Hippocampal formation (tissue), 2 donors: ENCODE results near the gene HDAC6.
"Not testable (repeated sequence)": the region's sequence is repeated elsewhere in the genome, so short reads cannot be mapped to it uniquely, and the experiment has no call there.

Experiments used
- DNase-seq, 2 donors: peaks; one replicate each; lab custom pipeline; 2025; lab: John Stamatoyannopoulos, UW

HDAC6 gene

GRCh38 chrX:48824066-48824465 lies 22.2 kb downstream of the HDAC6 start:
- no peak for DNase-seq

GRCh38 chrX:48826135-48826875 lies 24.4 kb downstream of the HDAC6 start, which contains the start of gene ERAS:
Gene ERAS (plus strand): TSS chrX:48826513. CDS start chrX:48829124, 2,611 bp downstream.
- no peak for DNase-seq

GRCh38 chrX:48826876-48827653 lies 25.2 kb downstream of the HDAC6 start:
- DNase-seq = no peak

- no peak for DNase-seq
Measured at GRCh38 chrX:48827654-48827968, 25.7 kb downstream of the HDAC6 start.

- no peak for DNase-seq
Measured at GRCh38 chrX:48829016-48829735, 27.3 kb downstream of the HDAC6 start.

GRCh38 chrX:48831136-48831908 lies 29.5 kb downstream of the HDAC6 start:
- DNase-seq = no peak

- DNase-seq = no peak
Measured at GRCh38 chrX:48831909-48832291, 30.0 kb downstream of the HDAC6 start.

- no peak for DNase-seq
Measured at GRCh38 chrX:48833542-48834138, 31.8 kb downstream of the HDAC6 start.

GRCh38 chrX:48834383-48834709 lies 32.5 kb downstream of the HDAC6 start:
- DNase-seq = peak in 1 of 2 donors; percentile 2

GRCh38 chrX:48835524-48836329 lies 33.9 kb downstream of the HDAC6 start, which contains the start of gene PCSK1N:
Gene PCSK1N (minus strand): TSS chrX:48835610. CDS start chrX:48835532, 78 bp downstream.
- DNase-seq = no peak

- no peak for DNase-seq
Measured at GRCh38 chrX:48839686-48840085, 37.8 kb downstream of the HDAC6 start.

- no peak for DNase-seq
Measured at GRCh38 chrX:48848847-48849246, 47.0 kb downstream of the HDAC6 start.

GRCh38 chrX:48852857-48853256 lies 51.0 kb downstream of the HDAC6 start:
- DNase-seq = no peak

- DNase-seq = not testable (repeated sequence)
Measured at GRCh38 chrX:48853494-48853893, 51.6 kb downstream of the HDAC6 start.

- DNase-seq = not testable (repeated sequence)
Measured at GRCh38 chrX:48854121-48854804, 52.4 kb downstream of the HDAC6 start.

- DNase-seq = no peak
Measured at GRCh38 chrX:48854898-48855297, 53.0 kb downstream of the HDAC6 start.

- no peak for DNase-seq
Measured at GRCh38 chrX:48864210-48864609, 62.3 kb downstream of the HDAC6 start.

- not testable (repeated sequence) for DNase-seq
Measured at GRCh38 chrX:48872017-48872416, 70.2 kb downstream of the HDAC6 start.
